ENCODE results near the gene C20orf141. TPM values are rescaled to one million over a fixed set of nuclear protein-coding genes. Genes with fewer than 3 reads are reported as not detected.
"Not testable (repeated sequence)": the region's sequence is repeated elsewhere in the genome, so short reads cannot be mapped to it uniquely, and the experiment has no call there.

C20orf141 gene
- total RNA-seq, 2 donors from 2014 or later, result not detected

- TF ChIP-seq CTCF (conservative IDR thresholded peaks at IDR 0.05), result no peak
- WGBS, 2 experiments (ENCODE audit: insufficient coverage in 1 of 2, insufficient read length in 1 of 2), result 75 to 81% methylated on average over 2 to 4 of the region's 4 CpGs
- H3K27me3 ChIP-seq (ENCODE audit: control insufficient read depth, insufficient read depth, low read length, poor library complexity, severe bottlenecking), result peaks cover 67% of the 10 kb centered on the region
Measured at GRCh38 chr20:2806351-2806701, 8.5 kb upstream of the C20orf141 start.

GRCh38 chr20:2807019-2807418 lies 7.8 kb upstream of the C20orf141 start:
- no peaks in the 10 kb centered on the region for H3K36me3 Mint-ChIP-seq (ENCODE audit: low read depth)
- peaks cover 11% of the 10 kb centered on the region for H3K9me3 Mint-ChIP-seq
- peaks cover 84% of the 10 kb centered on the region for H3K27me3 Mint-ChIP-seq (ENCODE audit: insufficient read depth)
- no peak for DNase-seq
- WGBS, 2 experiments (ENCODE audit: insufficient coverage in 1 of 2, insufficient read length in 1 of 2), result 80 to 94% methylated on average over 3 to 4 of the region's 4 CpGs
- TF ChIP-seq CTCF (conservative IDR thresholded peaks at IDR 0.05), result no peak
- Histone ChIP-seq H3K4me3 (ENCODE audit: low read length) (no peak overlapping the region), H3K9me3 (ENCODE audit: control insufficient read depth, low read length) (peaks cover 2% of the 10 kb centered on the region), H3K27me3 (ENCODE audit: control insufficient read depth, insufficient read depth, low read length, poor library complexity, severe bottlenecking) (peaks cover 60% of the 10 kb centered on the region), H3K27ac (ENCODE audit: low read depth, low read length) (no peak overlapping the region), H3K36me3 (ENCODE audit: control insufficient read depth, insufficient read depth, low read length) (no peaks in the 10 kb centered on the region), H3K9ac (ENCODE audit: extremely low read depth, low read length, poor library complexity, severe bottlenecking) (no peak overlapping the region), H3K4me1 (ENCODE audit: control insufficient read depth, insufficient read depth, low read length) (no peaks in the 10 kb centered on the region)
- H3K4me1 Mint-ChIP-seq, result no peaks in the 10 kb centered on the region
- H3K27ac Mint-ChIP-seq, result no peak overlapping the region
- H3K4me3 Mint-ChIP-seq, result no peak overlapping the region

More at GRCh38 chr20:2806351-2806701, 8.5 kb upstream of the C20orf141 start:
- H3K4me3 Mint-ChIP-seq, result no peak overlapping the region
- H3K36me3 Mint-ChIP-seq (ENCODE audit: low read depth), result no peaks in the 10 kb centered on the region
- no peak overlapping the region for H3K27ac Mint-ChIP-seq
- Histone ChIP-seq H3K4me3 (ENCODE audit: low read length) (no peak overlapping the region), H3K36me3 (ENCODE audit: control insufficient read depth, insufficient read depth, low read length) (no peaks in the 10 kb centered on the region), H3K27ac (ENCODE audit: low read depth, low read length) (no peak overlapping the region), H3K4me1 (ENCODE audit: control insufficient read depth, insufficient read depth, low read length) (no peaks in the 10 kb centered on the region), H3K9me3 (ENCODE audit: control insufficient read depth, low read length) (no peaks in the 10 kb centered on the region), H3K9ac (ENCODE audit: extremely low read depth, low read length, poor library complexity, severe bottlenecking) (no peak overlapping the region)
- DNase-seq, result no peak
- peaks cover 4% of the 10 kb centered on the region for H3K4me1 Mint-ChIP-seq
- H3K9me3 Mint-ChIP-seq, result peaks cover 4% of the 10 kb centered on the region
- H3K27me3 Mint-ChIP-seq (ENCODE audit: insufficient read depth), result peaks cover 85% of the 10 kb centered on the region

- not testable (repeated sequence) for H3K36me3 Mint-ChIP-seq (ENCODE audit: low read depth); H3K4me3 Mint-ChIP-seq; H3K4me1 Mint-ChIP-seq; H3K36me3 ChIP-seq (ENCODE audit: control insufficient read depth, insufficient read depth, low read length); DNase-seq; H3K9ac ChIP-seq (ENCODE audit: extremely low read depth, low read length, poor library complexity, severe bottlenecking); H3K27ac Mint-ChIP-seq; H3K4me1 ChIP-seq (ENCODE audit: control insufficient read depth, insufficient read depth, low read length); H3K4me3 ChIP-seq (ENCODE audit: low read length); H3K9me3 ChIP-seq (ENCODE audit: control insufficient read depth, low read length); H3K27ac ChIP-seq (ENCODE audit: low read depth, low read length)
- H3K27me3 ChIP-seq (ENCODE audit: control insufficient read depth, insufficient read depth, low read length, poor library complexity, severe bottlenecking), result peaks cover 51% of the 10 kb centered on the region
- peaks cover 84% of the 10 kb centered on the region for H3K27me3 Mint-ChIP-seq (ENCODE audit: insufficient read depth)
- H3K9me3 Mint-ChIP-seq, result peaks cover 18% of the 10 kb centered on the region
- WGBS, 2 experiments (ENCODE audit: insufficient coverage in 1 of 2, insufficient read length in 1 of 2), result 92 to 100% methylated on average over 1 to 8 of the region's 9 CpGs
Measured at GRCh38 chr20:2807929-2808328, 6.9 kb upstream of the C20orf141 start.

- H3K27ac ChIP-seq (ENCODE audit: low read depth, low read length), result no peak overlapping the region
- H3K9me3 ChIP-seq (ENCODE audit: control insufficient read depth, low read length), result peaks cover 9% of the 10 kb centered on the region
- DNase-seq, result no peak
- Mint-ChIP-seq H3K9me3 (peaks cover 23% of the 10 kb centered on the region), H3K4me3 (no peak overlapping the region), H3K27ac (no peak overlapping the region), H3K4me1 (peaks cover 8% of the 10 kb centered on the region), H3K36me3 (ENCODE audit: low read depth) (no peaks in the 10 kb centered on the region), H3K27me3 (ENCODE audit: insufficient read depth) (peaks cover 72% of the 10 kb centered on the region)
- 94 to 96% methylated on average over 7 to 10 of the region's 10 CpGs for WGBS, 2 experiments (ENCODE audit: insufficient coverage in 1 of 2, insufficient read length in 1 of 2)
- no peaks in the 10 kb centered on the region for H3K36me3 ChIP-seq (ENCODE audit: control insufficient read depth, insufficient read depth, low read length)
- peaks cover 33% of the 10 kb centered on the region for H3K27me3 ChIP-seq (ENCODE audit: control insufficient read depth, insufficient read depth, low read length, poor library complexity, severe bottlenecking)
- peaks cover 5% of the 10 kb centered on the region for H3K4me1 ChIP-seq (ENCODE audit: control insufficient read depth, insufficient read depth, low read length)
- no peak overlapping the region for H3K9ac ChIP-seq (ENCODE audit: extremely low read depth, low read length, poor library complexity, severe bottlenecking)
- H3K4me3 ChIP-seq (ENCODE audit: low read length), result no peak overlapping the region
- no peak for TF ChIP-seq CTCF (conservative IDR thresholded peaks at IDR 0.05)
Measured at GRCh38 chr20:2809690-2810089, 5.1 kb upstream of the C20orf141 start.
